HL-60/S4 treated with phorbol 12-myristate 13-acetate at 8.2 ng/mL for 4 days and 3 days (cell line): ENCODE data around the gene SIRPB1.

Experiments
- in situ Hi-C: fragments of 300-500 bp; cut with MboI; formaldehyde crosslinking; loops from 2 replicates; pipeline ENCODE4 v1.15.0; 2022; ENCODE audit warnings: low sequenced_read_pairs

SIRPB1 gene

GRCh38 chr20:1637755-1638154, 17.9 kb upstream of the SIRPB1 start:
- in situ Hi-C loops = loop anchor here (25.0 kb wide), 1 partner anchor 100 kb away; no protein-coding TSS in a partner anchor

GRCh38 chr20:1637226-1637625, 17.4 kb upstream of the SIRPB1 start:
- in situ Hi-C loops = loop anchor here (25.0 kb wide), 1 partner anchor 100 kb away; no protein-coding TSS in a partner anchor

- in situ Hi-C loops = loop anchor here (25.0 kb wide), 1 partner anchor 99 kb away; no protein-coding TSS in a partner anchor
Measured at GRCh38 chr20:1636621-1637020, 16.8 kb upstream of the SIRPB1 start.

DNA sequence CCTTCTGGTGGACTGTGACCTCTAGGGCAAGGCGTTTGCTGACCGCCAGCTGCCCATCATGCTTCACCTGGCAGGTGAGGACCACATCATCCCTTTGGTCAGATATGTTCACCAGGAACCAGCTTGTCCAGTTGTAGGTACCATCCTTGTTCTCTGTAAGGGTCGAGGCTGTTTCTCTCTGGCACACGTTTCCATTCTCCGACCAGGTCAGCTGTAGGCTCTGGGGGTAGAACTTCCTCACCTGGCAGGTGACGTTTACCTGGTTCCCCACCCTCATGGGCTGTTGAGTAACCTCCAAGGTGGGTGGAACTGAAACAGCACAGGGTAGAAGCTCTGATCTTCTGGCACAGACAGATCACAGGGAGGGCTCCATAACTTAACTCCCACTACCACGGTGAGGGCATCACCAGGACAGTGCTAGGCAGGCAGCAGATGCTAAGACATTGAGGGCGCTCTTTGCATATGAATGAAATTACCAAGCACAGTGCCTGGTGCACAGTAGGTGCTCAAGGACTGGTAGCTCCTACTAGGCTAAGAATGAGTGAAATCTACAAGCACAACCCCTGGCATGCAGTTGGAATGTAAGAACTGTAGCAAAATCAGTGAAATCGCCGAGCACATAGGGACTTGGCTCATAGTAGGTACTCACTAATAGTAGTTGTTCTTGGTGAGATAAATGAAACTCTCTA, 15.6 kb upstream of the SIRPB1 start:
- in situ Hi-C loops = loop anchor here (25.0 kb wide), 1 partner anchor 98 kb away; no protein-coding TSS in a partner anchor

DNA sequence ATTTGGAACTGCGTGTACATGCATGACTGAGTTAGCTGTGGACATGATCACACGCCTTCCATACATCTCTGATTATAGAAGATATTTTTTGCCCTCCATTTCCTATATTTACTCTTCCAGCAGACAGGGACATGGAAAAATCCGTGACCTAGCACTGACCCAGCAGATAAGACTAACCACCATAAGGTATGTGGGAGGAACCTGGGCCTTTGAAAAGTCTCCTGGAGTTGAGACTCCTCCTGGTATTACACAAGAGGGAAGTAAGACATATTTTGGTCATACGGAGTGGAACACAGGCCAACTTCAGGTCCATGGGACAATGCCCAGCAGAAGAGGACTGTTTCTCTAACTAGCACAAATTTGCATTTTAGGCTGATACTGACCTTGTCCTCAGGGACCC, 13.7 kb upstream of the SIRPB1 start:
- in situ Hi-C loops = loop anchor here (25.0 kb wide), 1 partner anchor 96 kb away; no protein-coding TSS in a partner anchor

GRCh38 chr20:1632178-1632577, 12.4 kb upstream of the SIRPB1 start:
- in situ Hi-C loops = loop anchor here (25.0 kb wide), 1 partner anchor 95 kb away; no protein-coding TSS in a partner anchor

- in situ Hi-C loops = loop anchor here (25.0 kb wide), 1 partner anchor 94 kb away; no protein-coding TSS in a partner anchor
Measured at GRCh38 chr20:1631309-1632151, 11.7 kb upstream of the SIRPB1 start.

DNA sequence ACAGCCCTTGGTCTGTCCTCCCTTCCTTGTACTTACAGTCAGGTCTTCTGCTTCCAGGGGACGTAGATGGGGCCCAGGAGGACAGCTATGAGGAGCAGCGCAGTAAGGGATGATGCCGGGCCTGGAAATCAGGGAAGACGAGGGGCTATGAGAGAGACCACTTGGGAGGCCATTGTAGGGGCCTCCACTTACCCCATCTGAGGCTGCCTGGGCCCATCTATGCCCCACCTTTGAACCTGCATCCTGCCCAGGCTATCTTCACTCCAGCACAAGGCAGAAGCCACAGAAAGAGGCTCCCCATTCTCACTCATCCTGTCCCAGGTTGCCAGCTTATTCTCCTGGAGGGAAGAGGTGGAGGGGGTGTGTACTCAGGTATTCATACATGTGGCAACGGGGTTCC, 10.4 kb upstream of the SIRPB1 start:
- in situ Hi-C loops = loop anchor here (25.0 kb wide), 1 partner anchor 93 kb away; no protein-coding TSS in a partner anchor

DNA sequence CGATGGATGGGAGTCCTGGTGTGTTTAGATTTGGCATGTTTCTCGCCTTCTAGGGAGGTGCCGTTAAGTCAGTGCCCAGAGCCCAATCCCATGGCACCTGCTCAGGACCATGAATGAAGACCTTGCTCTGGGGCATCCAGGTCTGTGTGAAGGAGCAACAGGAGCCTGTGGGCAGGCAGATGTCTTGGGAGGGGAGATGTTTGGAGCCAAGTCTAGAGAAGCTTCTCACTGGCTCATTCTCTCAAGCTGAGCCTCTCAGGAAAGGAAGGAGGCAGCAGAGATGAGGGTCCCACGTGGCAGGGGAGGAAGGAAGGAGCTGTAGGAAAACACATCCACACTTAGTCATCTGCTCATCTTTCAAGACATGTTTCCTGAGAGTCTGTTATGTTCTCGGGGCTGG, 9.5 kb upstream of the SIRPB1 start:
- in situ Hi-C loops = loop anchor here (25.0 kb wide), 1 partner anchor 92 kb away; no protein-coding TSS in a partner anchor

- in situ Hi-C loops = loop anchor here (25.0 kb wide), 1 partner anchor 91 kb away; no protein-coding TSS in a partner anchor
Measured at GRCh38 chr20:1628621-1629020, 8.8 kb upstream of the SIRPB1 start.

- in situ Hi-C loops = loop anchor here (25.0 kb wide), 1 partner anchor 90 kb away; no protein-coding TSS in a partner anchor
Measured at GRCh38 chr20:1627200-1627550, 7.4 kb upstream of the SIRPB1 start.

- in situ Hi-C loops = loop anchor here (25.0 kb wide), 1 partner anchor 89 kb away; no protein-coding TSS in a partner anchor
Measured at GRCh38 chr20:1626528-1627199, 6.9 kb upstream of the SIRPB1 start.

GRCh38 chr20:1625083-1625690, 5.4 kb upstream of the SIRPB1 start:
- in situ Hi-C loops = loop anchor here (25.0 kb wide), 1 partner anchor 88 kb away; no protein-coding TSS in a partner anchor

DNA sequence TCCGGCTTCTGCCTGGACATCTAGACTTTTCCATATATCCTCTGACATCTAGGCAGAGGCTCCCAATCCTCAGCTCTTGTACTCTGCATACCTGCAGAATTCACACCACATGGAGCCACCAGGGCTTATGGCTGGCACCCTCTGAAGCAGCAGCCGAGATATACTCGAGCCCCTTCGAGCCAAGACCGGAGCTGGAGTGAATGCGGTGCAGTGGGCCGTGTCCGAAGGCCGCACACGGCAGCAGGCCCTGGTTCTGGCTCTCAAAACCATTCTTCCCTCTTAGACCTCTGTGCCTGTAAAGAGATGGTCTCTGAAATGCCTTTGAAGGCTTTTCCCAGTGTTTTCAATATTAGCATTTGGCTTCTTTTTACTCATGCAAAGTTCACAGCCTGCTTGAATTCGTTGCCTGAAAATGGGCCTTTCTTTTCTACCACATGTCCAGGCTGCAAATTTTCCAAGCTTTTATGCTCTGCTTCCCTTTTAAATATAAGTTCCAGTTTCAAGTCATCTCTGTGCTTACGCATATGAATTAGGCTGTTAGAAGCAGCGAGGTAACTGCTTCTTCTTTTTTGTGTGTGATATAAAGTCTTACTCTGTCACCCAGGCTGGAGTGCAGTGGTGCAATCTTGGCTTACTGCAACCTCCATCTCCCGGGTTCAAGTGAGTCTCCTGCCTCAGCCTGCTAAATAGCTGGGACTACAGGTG, 3.8 kb upstream of the SIRPB1 start:
- in situ Hi-C loops = no loop called here

DNA sequence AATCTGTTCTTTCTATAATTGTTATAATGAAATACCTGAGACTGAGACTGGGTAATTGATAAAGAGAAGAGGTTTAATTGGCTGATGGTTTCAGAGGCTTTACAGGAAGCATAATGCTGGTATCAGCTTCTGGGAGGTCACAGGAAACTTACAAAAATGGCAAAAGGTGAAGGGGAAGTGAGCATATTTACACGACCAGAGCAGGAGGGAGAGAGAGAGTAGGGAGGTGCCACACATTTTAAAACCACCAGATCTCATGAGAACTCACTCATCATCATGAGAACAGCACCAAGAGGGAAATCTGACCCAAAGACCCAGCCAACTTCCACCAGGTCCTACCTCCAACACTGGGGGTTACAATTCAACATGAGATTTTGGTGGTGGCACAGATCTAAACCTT, 2.6 kb upstream of the SIRPB1 start:
- in situ Hi-C loops = no loop called here

DNA sequence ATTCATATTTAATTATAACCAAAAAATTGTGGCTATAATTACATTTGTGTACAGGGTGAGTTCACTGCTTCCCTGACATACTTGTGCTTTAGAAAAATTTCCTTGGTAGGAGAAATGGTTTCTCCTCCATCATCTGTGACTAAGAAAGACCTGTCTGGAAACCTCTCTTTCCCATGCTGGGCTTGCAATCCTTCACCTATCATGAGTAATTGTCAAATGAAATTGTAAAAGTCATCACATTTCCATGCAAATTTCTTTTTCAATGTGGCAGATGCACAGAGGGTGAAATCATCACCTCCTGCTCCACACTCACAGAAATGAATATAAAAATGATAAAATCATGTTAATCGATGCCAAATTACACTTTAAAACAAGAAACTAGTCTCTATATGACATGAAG, 1.5 kb upstream of the SIRPB1 start:
- in situ Hi-C loops = no loop called here

- in situ Hi-C loops = no loop called here
Measured at GRCh38 chr20:1618954-1619540, 762 bp downstream of the SIRPB1 start.

GRCh38 chr20:1618479-1618878, 1.3 kb downstream of the SIRPB1 start:
- in situ Hi-C loops = no loop called here

- in situ Hi-C loops = no loop called here
Measured at GRCh38 chr20:1616858-1617434, 2.9 kb downstream of the SIRPB1 start.
